ENCODE measurements around the gene NRIP1.

NRIP1 gene

DNA sequence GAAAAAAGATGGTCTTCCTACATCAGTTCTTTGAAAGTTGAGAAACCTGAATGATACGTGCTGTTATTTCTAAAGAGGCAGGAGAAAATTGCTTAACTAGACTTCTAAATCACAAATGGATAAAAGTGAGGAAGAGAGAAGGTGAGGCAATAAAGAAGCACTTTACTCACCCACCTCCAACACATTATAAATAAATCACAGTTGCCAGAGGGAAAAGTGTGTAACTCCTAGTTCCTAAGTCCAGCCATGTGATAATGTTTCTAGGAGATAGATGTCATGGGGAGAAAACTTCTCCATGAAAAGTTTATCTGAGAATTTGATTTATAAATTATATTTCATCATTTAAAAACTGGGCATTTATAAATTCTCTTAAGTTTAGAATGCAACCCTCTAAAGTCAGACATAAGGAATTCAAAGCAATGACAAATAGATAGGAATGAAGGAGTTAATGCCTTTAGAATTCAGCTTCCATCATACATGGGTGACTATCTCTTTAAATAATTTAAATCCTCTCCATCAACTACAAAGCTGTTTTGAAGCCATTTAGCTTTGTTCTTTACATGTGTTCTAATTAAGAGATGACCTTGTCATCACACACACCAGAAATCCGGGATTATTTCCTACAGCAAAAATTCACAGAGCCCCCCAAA is 60.0 kb downstream of the NRIP1 start:
- DNase-seq, result no peak

DNA sequence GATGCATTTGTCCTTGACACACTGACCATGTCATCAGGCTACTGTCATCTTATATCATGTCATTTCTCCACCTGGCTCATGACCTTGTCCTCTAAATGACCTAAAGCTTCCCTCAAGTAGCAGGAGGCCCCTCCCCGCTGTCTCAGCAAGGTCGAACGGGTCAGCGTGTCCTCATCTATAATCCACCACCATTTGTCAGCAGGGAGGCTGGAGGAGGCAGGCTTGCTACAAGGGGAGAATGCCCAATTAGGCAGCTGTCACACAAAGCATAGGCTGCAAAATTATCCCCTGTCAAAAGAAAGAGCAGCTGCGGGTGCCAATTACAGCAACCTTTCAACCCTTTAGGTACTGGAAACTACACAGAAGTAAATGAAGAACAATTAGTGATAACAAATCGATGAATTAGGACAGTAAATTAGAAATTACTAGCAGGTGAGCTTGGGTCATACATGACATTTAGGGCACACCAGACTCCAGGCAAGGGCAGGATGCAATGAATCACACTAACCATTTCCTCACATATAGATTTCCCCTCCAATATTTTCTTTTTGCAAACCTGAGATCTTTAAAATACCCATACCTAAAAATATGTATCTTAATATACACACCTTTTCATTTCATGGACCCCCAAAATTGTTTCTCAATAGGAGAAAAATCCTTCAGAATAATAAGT is 61.2 kb downstream of the NRIP1 start:
- no peak for DNase-seq

DNA sequence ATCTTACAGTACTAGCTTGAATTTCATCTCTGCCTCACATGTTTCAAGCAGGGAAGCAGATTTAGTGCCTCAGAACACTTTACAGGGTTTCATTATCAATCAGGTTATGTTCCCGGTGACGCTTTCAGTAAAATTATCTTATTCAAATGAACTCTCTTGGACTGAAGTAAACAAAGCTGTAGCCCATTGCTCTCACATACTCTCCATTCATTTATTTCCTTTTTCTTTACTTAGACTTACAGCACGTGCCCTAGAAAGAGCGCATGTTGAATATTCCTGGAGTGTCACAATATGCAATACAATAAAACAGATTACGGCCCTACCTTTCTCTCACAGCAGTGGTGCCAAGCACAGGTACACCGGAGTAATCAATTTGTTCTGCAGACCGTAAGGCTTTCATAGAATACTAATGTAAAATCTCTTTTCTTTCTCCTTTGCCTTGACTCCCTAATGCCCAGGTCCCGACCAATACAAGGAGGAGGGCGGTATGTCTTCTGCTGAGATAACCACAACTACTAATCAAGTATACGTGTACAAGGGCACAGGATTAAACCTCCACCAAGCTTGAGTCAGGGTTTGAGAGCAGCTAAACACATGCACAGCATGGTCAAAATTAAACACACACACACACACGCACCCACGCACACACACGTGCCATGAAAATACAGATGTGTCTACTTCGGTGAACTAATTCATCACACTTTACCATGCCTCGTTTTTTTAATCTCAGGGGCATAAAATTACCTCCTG is 62.8 kb downstream of the NRIP1 start:
- DNase-seq, result no peak

DNA sequence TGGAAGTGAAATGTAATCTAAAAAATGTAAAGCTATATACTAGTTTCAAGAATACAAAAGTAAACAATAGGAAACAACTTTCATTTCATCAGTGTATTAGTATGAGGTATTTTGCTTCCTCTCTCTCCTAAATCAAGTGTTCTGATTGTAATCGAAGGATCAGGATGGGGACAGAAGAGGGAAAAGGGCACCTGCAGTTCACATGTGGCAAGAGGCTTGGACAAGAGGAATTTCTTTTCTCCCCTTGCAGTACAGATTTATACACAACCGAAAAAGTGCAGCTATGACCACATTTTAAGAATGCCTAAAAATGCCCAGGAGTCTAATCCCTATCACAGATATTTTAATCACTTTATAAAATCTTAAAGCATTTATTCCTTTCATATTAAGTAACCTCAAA is 63.7 kb downstream of the NRIP1 start:
- no peak for DNase-seq

DNA sequence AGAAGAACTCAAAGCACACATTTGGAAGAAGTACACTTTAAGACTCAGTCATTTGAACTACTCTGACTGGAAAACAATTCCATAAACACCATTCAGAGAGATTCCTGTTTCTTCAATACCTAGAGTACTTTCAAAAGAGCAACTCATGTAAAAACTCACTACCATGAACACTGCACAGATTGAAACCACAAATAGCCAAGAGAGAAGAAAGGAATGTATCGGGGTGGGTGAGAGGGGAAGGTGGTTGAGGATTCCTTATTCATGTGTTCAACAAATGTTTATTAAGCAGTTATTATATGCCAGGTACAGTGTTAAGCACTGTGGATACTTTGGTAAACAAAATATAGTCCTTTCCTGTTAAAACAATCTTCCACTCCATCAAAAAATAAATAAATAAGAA is 64.7 kb downstream of the NRIP1 start:
- DNase-seq, result no peak

DNA sequence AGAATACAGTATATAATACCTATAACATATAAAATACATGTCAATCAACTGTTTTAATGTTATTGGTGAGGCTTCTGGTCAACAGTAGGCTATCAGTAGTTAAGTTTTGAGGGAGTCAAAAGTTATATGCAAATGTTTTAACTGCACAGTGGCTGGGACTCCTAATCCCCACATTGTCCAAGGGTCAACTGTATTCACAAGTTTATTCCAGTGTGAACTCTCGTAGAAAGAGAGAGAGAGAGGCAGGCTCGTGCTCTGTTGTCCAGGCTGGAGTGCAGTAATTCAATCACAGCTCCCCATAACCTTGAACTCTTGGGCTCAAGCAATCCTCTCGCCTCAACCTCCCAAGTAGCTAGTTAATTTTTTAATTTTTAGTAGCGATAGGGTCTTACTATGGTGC is 66.0 kb downstream of the NRIP1 start:
- no peak for DNase-seq

DNA sequence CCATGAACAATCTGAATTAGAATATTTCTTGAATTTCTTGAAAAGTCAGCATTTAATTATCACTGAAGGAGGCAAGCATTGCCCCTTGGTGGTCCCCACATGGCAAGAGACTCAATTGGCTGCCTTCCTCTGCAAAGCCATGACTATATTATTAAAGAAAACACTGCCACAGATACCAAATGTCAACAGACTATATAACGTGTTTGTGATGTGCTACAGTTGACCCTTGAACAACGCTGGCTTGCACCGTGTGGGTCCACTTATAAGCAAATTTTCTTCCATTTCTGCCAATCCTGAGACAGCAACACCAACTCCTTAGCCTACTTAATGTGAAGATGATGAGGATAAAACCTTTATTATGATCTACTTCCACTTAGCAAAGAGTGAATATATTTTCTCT is 66.5 kb downstream of the NRIP1 start:
- DNase-seq, result no peak

DNA sequence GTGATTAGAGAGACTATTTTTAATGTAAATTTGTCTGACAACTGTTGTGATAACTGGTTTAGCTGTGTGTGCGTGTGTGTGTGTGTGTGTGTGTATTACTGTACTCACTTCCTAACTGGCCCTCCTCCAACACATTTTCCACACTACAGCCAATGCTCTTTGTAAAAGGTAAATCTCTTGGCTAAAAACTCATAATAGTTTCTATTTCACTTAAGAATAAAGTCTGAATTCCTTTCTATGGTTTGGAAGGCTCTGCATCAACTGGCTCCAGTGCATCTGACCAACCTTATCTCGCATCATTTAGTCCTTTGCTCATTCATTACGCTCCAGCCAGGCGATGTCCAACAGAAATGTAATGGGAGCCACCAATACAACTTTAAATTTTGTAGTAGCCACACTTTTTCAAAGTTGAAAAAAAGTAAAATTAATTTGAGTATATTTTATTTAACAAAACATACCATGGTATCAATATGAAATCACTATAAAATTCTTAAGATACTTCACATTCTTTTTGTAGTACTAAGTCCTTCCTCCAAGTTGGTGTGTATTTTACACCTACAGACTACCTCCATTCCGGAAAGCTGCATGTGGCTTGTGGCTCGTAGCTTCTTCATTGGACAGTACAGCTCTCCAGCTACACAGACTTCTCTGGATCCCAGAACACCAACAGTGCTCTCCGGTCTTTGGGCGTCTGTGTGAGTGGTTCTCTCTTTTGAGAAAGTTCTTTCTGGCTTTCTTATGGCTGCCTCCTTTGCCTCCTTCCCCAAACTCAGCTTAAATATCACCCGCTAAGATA is 68.9 kb downstream of the NRIP1 start:
- no peak for DNase-seq

DNA sequence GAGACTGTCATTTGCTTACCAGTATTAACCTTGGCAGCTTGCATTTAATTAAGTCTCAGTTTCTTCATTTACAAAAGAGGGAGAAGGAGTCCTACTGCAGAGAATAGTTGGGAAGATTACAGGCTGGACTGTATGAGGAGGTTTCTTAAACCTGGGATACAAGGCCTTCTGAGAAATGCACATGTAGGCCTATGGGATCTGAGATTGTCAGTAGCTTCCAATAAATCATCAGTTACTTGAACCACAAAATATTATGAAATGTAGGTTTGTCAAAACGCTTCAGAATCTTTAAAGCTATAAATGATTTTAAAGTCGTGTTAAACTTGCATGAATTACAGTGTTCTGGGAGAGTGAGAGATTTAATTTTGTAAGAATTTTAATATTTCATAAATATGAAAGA is 69.6 kb downstream of the NRIP1 start:
- no peak for DNase-seq

DNA sequence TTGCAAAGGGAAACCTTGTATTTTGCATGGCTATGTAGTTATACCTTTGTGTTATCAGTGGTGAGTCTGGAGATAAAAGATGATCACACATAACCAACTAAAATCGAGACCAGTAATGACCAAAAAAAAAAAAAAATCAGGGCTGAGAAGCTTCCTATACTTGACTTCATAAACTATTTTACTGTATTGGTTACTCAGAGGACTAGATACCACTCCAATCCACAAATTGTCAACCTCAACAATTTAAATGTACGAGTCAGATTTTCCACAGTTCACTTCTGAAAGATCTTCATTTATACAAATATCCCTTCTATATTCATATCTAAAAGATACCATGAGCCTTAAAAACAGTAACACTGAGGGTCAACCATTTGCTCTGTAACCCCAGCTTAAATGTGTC is 71.7 kb downstream of the NRIP1 start:
- no peak for DNase-seq

DNA sequence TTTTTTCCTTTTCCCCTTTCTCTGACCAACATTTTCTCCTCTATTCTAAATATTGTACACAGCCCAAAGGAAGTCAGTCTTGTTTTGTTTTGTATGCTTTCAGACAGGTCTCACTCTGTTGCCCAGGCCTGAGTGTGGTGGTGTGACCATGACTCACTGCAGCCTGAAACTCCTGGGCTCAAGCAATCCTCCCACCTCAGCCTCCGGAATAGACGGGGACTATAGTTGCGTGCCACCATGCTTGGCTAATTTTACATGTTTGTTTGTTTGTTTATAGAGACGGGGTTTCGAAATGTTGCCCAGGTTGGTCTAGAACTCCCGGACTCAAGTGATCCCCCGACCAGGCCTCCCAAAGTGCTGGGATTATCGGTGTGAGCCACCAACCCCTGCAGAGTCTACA is 72.8 kb downstream of the NRIP1 start:
- DNase-seq, result no peak

DNA sequence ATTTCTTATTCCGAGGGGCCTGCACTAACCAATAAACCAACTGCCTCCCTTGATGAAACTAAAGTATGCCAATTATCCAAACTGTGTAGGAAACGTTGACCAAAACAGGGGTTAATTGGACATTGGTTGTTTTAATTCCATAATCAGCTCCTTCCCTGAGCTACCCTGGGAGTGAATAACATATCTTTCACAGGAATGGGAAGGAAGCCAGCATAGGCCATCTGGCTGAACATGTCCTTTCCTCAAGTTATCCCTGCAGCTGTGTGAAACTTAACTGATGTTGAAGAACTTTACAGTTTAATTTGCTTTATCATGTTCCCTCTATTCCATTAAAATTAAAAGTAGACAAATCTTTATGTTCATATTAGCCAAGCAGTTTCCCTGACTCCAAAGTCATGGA is 75.4 kb downstream of the NRIP1 start:
- no peak for DNase-seq

DNA sequence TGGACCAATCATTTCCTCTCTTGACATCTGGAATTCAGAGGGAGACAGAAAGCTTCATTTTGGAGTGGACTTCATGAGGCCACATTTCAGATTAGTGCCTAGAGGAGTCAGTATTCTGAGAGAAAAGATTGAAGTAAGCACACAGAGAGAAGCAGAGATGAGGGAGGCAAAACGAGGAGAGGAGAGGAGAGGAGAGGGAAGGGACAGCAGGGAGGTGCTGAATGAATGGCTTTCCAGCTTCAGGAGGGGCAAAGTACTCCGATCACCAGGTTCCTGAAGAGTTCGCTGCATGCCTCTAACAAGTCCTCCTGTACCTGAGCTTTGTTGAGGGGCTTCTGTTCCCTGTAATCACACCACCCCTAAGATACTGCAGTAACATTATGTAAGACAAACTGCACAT is 76.0 kb downstream of the NRIP1 start:
- DNase-seq, result no peak

DNA sequence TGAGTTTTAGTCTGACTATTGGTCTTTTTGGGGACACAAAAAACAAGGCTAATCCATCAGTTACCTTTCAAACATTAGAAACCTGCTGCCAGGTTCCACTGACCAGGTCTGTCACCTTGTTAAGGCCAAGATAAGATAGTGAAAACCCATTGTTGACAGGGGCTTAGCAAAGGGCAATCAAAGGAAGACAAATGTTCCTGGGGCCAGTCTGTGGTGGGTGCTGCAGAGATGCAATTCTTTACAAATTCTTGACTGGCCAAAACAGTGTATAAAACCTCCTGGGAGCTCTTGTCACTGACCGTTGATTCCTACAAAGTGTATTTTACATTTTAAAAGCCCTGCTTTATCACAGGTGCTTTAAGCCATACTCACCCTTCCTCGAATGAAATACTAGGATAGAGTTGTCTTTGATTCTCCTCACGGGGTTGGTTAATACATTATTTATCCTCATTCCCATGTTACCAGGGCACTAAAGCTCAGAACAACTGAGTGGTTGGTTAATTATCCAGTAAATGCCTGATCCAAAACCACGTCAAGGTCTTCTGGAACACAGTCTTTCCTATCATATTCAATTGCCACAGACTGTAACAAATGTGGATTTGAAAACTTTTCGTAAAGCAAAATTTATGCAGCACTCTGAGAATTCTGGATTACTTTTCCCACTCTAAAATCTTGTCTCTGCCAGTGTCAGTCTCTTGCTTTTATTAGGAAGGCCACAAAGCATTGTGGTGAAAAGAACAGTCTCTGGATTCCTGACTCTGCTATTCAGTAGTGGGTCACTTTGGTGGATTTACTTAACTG is 77.2 kb downstream of the NRIP1 start:
- DNase-seq, result no peak

DNA sequence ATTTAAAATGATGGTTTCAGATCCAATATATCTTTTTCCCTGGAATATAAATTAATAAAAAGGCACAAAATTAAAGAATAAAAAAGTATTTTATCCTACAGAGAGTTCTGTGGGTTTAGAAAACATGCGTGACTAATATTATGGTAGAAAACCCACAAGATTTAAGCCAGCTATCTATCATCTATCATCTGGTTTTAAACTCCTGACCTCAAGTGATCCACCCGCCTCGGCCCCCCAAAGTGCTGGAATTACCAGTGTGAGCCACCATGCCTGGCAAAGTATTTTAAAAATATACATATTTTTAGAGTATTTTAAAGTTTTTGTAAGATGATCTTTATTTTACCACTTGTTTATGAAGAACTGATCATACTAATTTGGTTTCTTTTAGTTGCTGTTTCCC is 79.5 kb downstream of the NRIP1 start:
- DNase-seq, result no peak

DNA sequence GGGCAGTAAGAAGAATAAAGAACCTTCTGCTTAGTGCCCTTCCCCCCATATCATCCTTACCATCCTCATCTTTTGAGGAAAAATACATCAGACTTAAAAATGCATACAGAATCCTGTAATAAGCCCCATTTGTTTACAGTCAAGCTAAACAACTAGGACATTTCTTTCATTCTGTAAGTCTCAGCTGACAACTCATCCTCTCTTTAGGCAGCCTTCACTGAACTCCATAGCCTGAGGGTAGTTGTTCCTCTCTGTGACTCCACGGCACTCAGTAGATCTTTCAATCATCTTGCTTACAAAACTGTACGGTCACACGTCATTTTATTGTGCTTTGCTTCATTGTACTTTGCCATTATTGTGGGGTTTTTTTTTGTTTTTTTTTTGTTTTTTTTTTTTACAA is 82.5 kb downstream of the NRIP1 start:
- DNase-seq, result no peak

DNA sequence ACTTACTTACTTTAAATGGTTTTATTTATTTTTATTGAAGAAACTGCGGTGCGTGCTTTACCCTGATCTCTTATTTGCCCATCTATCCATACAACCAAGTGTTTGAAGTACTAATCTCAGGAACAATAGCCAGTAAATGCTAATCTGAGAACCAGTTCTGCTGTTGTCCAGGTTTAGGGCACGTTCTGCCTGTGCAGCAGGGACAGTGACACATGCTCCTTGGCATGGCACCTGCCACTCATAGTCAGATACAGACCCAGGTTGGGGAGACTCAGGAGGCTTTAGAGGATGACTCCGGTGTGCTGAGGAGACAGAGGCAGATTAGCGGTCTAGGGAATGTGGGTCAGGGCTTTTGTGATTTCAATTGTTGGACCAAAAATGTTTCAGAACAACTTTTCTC is 83.6 kb downstream of the NRIP1 start:
- DNase-seq, result no peak

DNA sequence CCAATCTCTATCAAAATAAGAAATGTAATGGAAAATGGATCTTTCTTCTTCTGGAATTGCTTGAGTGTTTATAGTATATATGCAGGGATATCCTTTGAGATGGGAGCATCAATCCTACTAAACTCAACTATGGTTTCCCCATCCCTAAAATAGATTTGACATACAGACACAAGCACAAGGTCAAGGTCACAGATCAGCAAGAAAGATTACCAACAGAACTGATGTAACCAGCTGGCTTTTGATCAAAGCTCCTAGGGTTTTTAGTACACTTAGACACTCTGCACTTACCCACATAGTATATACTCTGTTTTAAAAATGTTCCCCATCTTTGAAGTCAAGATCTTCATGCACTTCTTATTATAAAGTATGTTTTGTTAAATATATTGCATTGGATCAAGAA is 85.5 kb downstream of the NRIP1 start:
- no peak for DNase-seq

DNA sequence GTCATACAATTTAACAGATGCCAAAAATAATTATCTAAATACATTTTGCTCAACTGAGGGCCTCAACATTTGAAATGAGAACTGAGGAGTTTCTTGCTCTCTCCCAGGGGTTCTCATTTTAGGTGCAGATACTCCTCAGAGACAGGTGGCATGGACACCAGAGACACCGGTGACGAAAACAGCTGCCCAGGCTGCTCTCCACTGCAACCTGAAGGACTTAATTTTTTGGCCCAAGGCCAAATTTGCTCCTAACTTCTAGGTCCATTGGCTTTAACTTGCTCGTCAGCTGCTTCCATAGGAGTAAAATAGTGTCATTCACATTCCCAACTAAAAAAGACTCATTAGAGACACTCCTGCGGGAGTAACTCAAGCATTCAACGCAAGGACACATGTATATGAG is 87.0 kb downstream of the NRIP1 start:
- DNase-seq, result no peak

DNA sequence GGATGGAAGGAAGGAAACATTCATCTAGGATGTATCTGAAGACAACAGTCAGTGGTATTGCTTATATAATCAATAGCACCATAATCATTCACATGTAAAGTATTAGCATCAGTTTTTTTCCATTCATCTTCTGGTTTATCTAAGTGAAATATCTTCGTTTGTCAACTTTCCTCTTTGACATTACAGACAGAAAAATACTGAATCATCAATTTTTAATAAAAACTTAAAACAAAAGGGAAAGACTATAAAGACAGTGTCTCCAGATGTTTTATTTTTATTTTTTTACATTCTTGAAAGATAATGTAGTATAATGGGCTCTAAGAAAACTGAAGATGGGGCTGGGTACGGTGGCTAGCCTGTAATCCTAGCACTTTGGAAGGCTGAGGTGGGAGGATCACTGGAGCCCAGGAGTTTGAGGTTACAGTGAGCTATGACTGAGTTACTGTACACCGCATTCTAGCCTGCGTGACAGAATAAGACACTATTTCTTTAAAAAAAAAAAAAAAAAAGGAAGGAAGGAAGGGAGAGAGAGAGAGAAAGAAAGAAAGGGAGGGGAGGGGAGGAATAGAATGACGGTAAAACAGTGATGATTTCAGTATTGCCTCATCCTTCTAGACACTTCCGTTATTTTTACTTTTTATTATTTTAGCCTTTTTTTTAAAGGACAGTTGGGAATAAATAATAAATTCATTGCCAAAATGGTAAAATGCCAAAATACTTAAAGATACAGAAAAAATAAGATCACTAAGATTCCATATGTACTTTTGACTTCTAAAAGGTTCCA is 89.5 kb downstream of the NRIP1 start:
- DNase-seq, result no peak

DNA sequence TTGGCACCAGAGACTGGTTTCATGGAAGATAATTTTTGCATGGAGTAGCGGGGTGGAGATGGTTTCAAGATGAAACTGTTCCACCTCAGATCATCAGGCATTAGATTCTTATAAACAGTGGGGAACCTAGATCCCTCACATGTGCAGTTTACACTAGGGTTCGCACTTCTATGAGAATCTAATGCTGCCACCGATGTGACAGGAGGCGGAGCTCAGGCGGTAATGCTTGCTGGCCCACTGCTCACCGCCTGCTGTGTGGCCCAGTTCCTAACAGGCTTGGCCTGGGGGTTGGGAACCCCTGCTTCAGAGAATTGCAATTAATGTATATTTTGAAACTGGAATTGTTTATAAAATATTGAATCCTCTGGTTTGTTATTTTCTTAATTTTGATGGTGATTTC is 92.1 kb downstream of the NRIP1 start:
- no peak for DNase-seq

DNA sequence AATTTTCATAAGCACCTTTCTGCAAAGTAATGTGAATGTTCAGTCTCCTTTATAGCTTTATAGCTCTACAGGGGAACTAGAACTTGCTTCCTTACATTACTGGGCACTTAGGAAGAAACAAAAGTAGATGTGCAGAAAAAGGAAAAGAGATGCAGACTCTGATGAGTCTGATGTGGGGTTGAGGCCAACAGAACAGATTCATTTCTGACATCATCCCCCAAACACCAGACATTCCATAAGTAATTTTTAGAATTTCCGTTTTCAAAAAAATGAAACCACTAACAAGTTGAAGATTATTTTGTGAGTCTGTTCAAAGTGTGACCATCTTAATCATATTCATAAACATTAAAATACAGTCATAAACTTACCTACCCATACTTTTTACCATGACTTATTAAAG is 96.0 kb downstream of the NRIP1 start:
- DNase-seq, result no peak

Measured in CD4-positive, alpha-beta T cell treated with Interferon gamma for 1 hour (primary cell).